ENCODE results near the gene TMSB4X. TPM values are rescaled to one million over a fixed set of nuclear protein-coding genes. Genes with fewer than 3 reads are reported as not detected.

Gene TMSB4X
- polyA plus RNA-seq, 1 donor (not counting 4 experiments of a cell fraction or from before 2014, with no cell fraction given) = 2,500 TPM

DNA sequence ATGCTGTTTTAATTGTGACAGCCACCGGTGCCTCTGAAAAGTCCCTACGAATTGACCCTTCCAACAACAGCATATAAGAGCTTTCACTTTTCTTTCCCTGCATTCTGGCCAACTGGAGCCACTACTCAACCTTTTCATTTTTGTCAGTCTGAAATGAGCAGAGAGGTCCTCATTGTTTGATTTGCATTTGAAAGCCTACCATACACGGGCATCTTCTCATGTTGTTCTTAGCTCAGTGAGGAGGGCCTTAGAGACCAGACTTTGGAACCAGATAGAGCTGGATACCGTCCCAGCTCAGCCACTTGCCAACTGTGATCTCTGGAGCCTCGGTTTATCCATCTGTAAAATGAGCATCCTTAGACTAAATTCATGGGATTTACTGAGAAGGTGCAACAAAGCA, 16.9 kb upstream of the TMSB4X start:
- Histone ChIP-seq H3K27ac (ENCODE audit: control insufficient read depth, insufficient read depth, low read length) (no peak overlapping the region), H3K27me3 (ENCODE audit: control insufficient read depth, extremely low read depth, insufficient read depth, low read length) (no peaks in the 10 kb centered on the region), H2AFZ (ENCODE audit: control insufficient read depth, low read length) (no peak overlapping the region), H3K9me3 (ENCODE audit: control insufficient read depth, low read depth, low read length) (no peaks in the 10 kb centered on the region), H3K4me1 (ENCODE audit: control insufficient read depth, extremely low read depth, insufficient read depth, low read length) (peaks cover 28% of the 10 kb centered on the region), H3K9me1 (ENCODE audit: control insufficient read depth, extremely low read depth, insufficient read depth, low read length) (no peaks in the 10 kb centered on the region), H4K20me1 (ENCODE audit: control insufficient read depth, extremely low read depth, insufficient read depth, low read length) (no peaks in the 10 kb centered on the region), H3K79me2 (ENCODE audit: control insufficient read depth, insufficient read depth, low read length) (no peaks in the 10 kb centered on the region), H3K9ac (ENCODE audit: control insufficient read depth, extremely low read depth, insufficient read depth, low read length) (no peak overlapping the region), H3K4me2 (ENCODE audit: control insufficient read depth, extremely low read depth, insufficient read depth, low read depth, low read length) (no peak overlapping the region), H3K36me3 (ENCODE audit: control insufficient read depth in 2 of 2, extremely low read depth in 1 of 2, insufficient read depth in 2 of 2, low read length in 2 of 2) (no peaks in the 10 kb centered on the region), H3K4me3 (ENCODE audit: control insufficient read depth in 2 of 3, extremely low read depth in 1 of 3, insufficient read depth in 2 of 3, low read depth in 1 of 3, low read length in 3 of 3) (no peak overlapping the region)
- FAIRE-seq (no peak), DNase-seq (ENCODE audit: low read depth, low spot score) (no peak)
- dilution Hi-C loops (cut with MboI; ENCODE audit: extremely low pct_ligation_motif_present, low sequenced_read_pairs) = no loop called here
- TF ChIP-seq, protein P1, sequence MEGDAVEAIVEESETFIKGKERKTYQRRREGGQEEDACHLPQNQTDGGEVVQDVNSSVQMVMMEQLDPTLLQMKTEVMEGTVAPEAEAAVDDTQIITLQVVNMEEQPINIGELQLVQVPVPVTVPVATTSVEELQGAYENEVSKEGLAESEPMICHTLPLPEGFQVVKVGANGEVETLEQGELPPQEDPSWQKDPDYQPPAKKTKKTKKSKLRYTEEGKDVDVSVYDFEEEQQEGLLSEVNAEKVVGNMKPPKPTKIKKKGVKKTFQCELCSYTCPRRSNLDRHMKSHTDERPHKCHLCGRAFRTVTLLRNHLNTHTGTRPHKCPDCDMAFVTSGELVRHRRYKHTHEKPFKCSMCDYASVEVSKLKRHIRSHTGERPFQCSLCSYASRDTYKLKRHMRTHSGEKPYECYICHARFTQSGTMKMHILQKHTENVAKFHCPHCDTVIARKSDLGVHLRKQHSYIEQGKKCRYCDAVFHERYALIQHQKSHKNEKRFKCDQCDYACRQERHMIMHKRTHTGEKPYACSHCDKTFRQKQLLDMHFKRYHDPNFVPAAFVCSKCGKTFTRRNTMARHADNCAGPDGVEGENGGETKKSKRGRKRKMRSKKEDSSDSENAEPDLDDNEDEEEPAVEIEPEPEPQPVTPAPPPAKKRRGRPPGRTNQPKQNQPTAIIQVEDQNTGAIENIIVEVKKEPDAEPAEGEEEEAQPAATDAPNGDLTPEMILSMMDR (optimal IDR thresholded peaks at IDR 0.05 in 1 of 3, IDR thresholded peaks at IDR 0.05 in 1 of 3, conservative IDR thresholded peaks at IDR 0.05 in 1 of 3; ENCODE audit: extremely low read depth in 1 of 3, insufficient read depth in 2 of 3, low read length in 3 of 3) = no peak
- no peak for TF ChIP-seq EZH2 (IDR thresholded peaks at IDR 0.05; ENCODE audit: low read length)

DNA sequence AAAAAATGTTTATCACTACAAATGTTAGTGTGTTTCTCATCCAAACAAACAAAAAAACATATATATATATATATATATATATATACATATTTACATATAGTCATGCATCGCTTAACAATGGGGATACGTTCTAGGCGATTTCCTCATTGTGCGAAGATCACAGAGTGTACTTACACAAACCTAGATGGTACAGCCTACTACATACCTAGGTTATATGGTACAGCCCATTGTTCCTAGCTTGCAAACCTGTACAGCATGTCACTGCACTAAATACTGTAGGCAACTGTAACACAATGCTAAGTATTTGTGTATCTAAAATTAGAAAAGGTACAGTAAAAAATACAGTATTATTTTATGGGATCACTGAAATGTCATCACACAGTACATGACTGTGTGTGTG, 16.4 kb upstream of the TMSB4X start:
- DNase-seq (ENCODE audit: low read depth, low spot score) = no peak
- dilution Hi-C loops (cut with MboI; ENCODE audit: extremely low pct_ligation_motif_present, low sequenced_read_pairs) = no loop called here
- no peak overlapping the region for H3K9ac ChIP-seq (ENCODE audit: control insufficient read depth, extremely low read depth, insufficient read depth, low read length)
- no peaks in the 10 kb centered on the region for H3K79me2 ChIP-seq (ENCODE audit: control insufficient read depth, insufficient read depth, low read length)
- no peak overlapping the region for H2AFZ ChIP-seq (ENCODE audit: control insufficient read depth, low read length)
- H3K4me1 ChIP-seq (ENCODE audit: control insufficient read depth, extremely low read depth, insufficient read depth, low read length) = peaks cover 28% of the 10 kb centered on the region
- no peak overlapping the region for H3K4me3 ChIP-seq (ENCODE audit: control insufficient read depth in 2 of 3, extremely low read depth in 1 of 3, insufficient read depth in 2 of 3, low read depth in 1 of 3, low read length in 3 of 3)
- no peak for FAIRE-seq
- H4K20me1 ChIP-seq (ENCODE audit: control insufficient read depth, extremely low read depth, insufficient read depth, low read length) = no peaks in the 10 kb centered on the region
- no peak overlapping the region for H3K27ac ChIP-seq (ENCODE audit: control insufficient read depth, insufficient read depth, low read length)
- H3K9me3 ChIP-seq (ENCODE audit: control insufficient read depth, low read depth, low read length) = no peaks in the 10 kb centered on the region
- TF ChIP-seq EZH2 (IDR thresholded peaks at IDR 0.05; ENCODE audit: low read length) = no peak
- TF ChIP-seq, protein P1 (optimal IDR thresholded peaks at IDR 0.05 in 1 of 3, IDR thresholded peaks at IDR 0.05 in 1 of 3, conservative IDR thresholded peaks at IDR 0.05 in 1 of 3; ENCODE audit: extremely low read depth in 1 of 3, insufficient read depth in 2 of 3, low read length in 3 of 3) = no peak
- no peaks in the 10 kb centered on the region for H3K27me3 ChIP-seq (ENCODE audit: control insufficient read depth, extremely low read depth, insufficient read depth, low read length)
- no peaks in the 10 kb centered on the region for H3K36me3 ChIP-seq (ENCODE audit: control insufficient read depth in 2 of 2, extremely low read depth in 1 of 2, insufficient read depth in 2 of 2, low read length in 2 of 2)
- H3K9me1 ChIP-seq (ENCODE audit: control insufficient read depth, extremely low read depth, insufficient read depth, low read length) = no peaks in the 10 kb centered on the region
- H3K4me2 ChIP-seq (ENCODE audit: control insufficient read depth, extremely low read depth, insufficient read depth, low read depth, low read length) = no peak overlapping the region
